OCI-LY7 (cell line): ENCODE results near the gene ANKRD9.

ENCODE experiments used
- EZH2phosphoT487 ChIP-seq: fragments of 200-600 bp; sonication (generic); IDR thresholded peaks from 2 replicates; pipeline ENCODE4 v1.6.1; 2018; ENCODE audit warnings: low read depth, borderline replicate concordance, mild to moderate bottlenecking, mixed run types, antibody characterized with exemption, low read length, moderate library complexity, mixed read lengths
- TF ChIP-seq, protein P1 (sequence below): fragments of 200-600 bp; sonication (generic); conservative IDR thresholded peaks from 2 replicates; pipeline ENCODE4 v1.5.1; 2014; ENCODE audit warnings: mild to moderate bottlenecking, antibody characterized with exemption, low read length, moderate library complexity, mixed read lengths

DNA sequence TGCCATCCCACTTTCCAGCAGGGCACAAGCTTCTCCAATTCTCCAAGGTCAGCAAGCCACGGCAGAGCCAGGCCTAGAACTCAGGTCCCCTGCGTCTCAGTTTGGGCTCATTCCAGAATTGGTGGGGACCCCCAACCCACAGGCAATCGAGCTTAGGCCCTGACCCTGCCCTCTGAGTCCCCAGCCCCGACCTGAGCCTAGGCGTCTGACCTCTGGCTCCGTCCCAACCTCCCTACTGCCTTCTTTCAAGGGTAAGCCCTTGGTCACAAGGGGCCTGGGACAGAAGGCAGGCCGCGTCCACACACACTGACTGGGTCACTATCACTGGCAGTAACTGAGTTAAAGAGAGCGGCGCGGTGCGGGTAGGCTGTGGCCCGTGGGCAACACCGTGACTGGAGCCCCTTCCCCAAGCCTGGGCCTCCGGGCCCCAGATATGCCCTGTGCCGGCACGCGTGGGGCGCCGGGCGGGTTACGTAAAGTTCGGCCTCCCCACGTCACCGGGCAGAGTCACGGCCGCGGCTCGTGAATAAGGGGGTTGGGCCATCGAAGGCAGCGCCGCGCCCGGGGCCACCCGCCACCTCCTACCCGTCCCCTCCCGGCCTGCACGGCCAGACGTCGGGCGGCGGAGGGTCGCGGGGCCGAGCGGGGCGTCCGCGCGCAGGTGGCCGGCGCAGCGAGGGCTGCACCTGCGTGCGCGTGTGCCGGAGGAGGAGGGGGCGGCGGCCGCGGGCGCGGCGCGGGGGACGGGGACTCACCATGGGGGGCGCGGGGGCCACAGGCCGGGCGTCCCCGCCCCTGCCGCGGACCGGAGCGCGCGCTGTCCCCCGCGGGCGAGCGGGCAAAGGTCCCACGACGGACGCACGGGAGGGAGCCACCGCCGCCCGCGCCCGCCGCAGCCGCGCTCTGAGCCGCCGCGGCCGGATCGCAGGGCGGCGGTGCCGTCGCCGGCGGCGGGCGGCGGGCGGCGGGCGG lies 516 bp downstream of the ANKRD9 start:
- TF ChIP-seq, protein P1, sequence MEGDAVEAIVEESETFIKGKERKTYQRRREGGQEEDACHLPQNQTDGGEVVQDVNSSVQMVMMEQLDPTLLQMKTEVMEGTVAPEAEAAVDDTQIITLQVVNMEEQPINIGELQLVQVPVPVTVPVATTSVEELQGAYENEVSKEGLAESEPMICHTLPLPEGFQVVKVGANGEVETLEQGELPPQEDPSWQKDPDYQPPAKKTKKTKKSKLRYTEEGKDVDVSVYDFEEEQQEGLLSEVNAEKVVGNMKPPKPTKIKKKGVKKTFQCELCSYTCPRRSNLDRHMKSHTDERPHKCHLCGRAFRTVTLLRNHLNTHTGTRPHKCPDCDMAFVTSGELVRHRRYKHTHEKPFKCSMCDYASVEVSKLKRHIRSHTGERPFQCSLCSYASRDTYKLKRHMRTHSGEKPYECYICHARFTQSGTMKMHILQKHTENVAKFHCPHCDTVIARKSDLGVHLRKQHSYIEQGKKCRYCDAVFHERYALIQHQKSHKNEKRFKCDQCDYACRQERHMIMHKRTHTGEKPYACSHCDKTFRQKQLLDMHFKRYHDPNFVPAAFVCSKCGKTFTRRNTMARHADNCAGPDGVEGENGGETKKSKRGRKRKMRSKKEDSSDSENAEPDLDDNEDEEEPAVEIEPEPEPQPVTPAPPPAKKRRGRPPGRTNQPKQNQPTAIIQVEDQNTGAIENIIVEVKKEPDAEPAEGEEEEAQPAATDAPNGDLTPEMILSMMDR, result no peak
- TF ChIP-seq EZH2phosphoT487, result no peak
